Adrenal gland (tissue), 12 donors: ENCODE data around the gene BUD23. TPM values are rescaled to one million over a fixed set of nuclear protein-coding genes. Genes with fewer than 3 reads are reported as not detected.

Experiments
- DNase-seq, 7 donors: peaks; one replicate each; pipeline ENCODE4 v3.0.0-alpha.2; 2019 to 2020
- H3K27ac ChIP-seq, 5 donors: fragments of 200-600 bp; sonication (generic) in 4 of 5; 1 replicate in 3 of 5; 2 replicates in 2 of 5; pipeline versions ENCODE4 v1.5.1 to v1.8.0; 2016 to 2020; ENCODE audit warnings: mild to moderate bottlenecking in 1 of 5
- H3K27me3 ChIP-seq: fragments of 200-600 bp; 2 replicates; pipeline ENCODE4 v1.8.0; 2021
- H3K36me3 ChIP-seq, 2 donors: fragments of 200-600 bp; replicated peaks in 1 of 2; 1 replicate in 1 of 2; 2 replicates in 1 of 2; pipeline versions ENCODE4 v1.5.1 to v1.8.0; 2018 to 2022
- H3K4me1 ChIP-seq, 2 donors: fragments of 200-600 bp; replicated peaks in 1 of 2; 1 replicate in 1 of 2; 2 replicates in 1 of 2; pipeline versions ENCODE4 v1.5.1 to v1.8.0; 2018 to 2021
- H3K4me3 ChIP-seq, 4 donors: fragments of 200-600 bp; sonication (generic) in 3 of 4; one replicate each; pipeline ENCODE4 v1.5.1; 2016 to 2018
- H3K9me3 ChIP-seq, 3 donors: fragments of 200-600 bp; sonication (generic) in 1 of 3; replicated peaks in 1 of 3; 1 replicate in 2 of 3; 2 replicates in 1 of 3; pipeline versions ENCODE4 v1.5.1 to v1.8.0; 2016 to 2021
- CTCF ChIP-seq, 6 experiments: fragments of 450-650 bp in 4 of 6; fragments of 200-600 bp in 2 of 6; sonication (generic) in 1 of 6; IDR thresholded peaks; 1 replicate in 5 of 6; 2 replicates in 1 of 6; pipeline versions ENCODE4 v1.5.1 to v1.8.0; 2016 to 2021; ENCODE audit warnings: antibody characterized with exemption in 6 of 6, mild to moderate bottlenecking in 2 of 6, moderate library complexity in 1 of 6
- POLR2A ChIP-seq, 2 donors: fragments of 450-650 bp; IDR thresholded peaks; one replicate each; pipeline ENCODE4 v1.6.1; 2017; ENCODE audit warnings: antibody characterized with exemption in 2 of 2, mild to moderate bottlenecking in 2 of 2, moderate library complexity in 1 of 2
- WGBS, 4 donors: extraction: QIAGEN DNeasy Blood & Tissue Kit in 2 of 4; methylation state at CpG; one replicate each; pipeline versions ENCODE4 v1.1.5 to v1.1.7; 2013 to 2017; 5-methylcytosine and 5-hydroxymethylcytosine counted together
- intact Hi-C, 2 donors: fragments of 100-400 bp; cut with DNase I; formaldehyde crosslinking; loops; one replicate each; pipeline versions ENCODE4 v1.14.1 to v1.15.0; 2022 to 2023
- polyA plus RNA-seq, 3 donors: library from polyadenylated mRNA; stranded (reverse); fragments of 200-250 nt in 2 of 3; fragments of 350-450 nt in 1 of 3; fragmentation: Illumina TruSeq in 1 of 3; extraction: RNeasy Lipid Tissue Mini Kit (QIAGEN cat#74804) in 1 of 3; gene quantifications; one replicate each; pipeline ENCODE4 v1.2.3, GENCODE V29; 2013 to 2014
- total RNA-seq, 9 donors: library from RNA; depleted of rRNA in 4 of 9; stranded (reverse); fragments of >200 nt in 4 of 9; fragments of 120-200 nt in 1 of 9; fragmentation: NEBNext Ultra II Directional in 1 of 9; extraction: Animal tissue kit (Norgen Biotek cat#: 25700) in 1 of 9; gene quantifications; one replicate each; pipeline versions ENCODE4 v1.1.0 to v1.2.4, GENCODE V29; 2013 to 2023
- donor health status: healthy with polysubstance abuse.
- donor health status: Bipolar disorder and iron deficiency.
- donor health status: DM: yes; HTN: yes; CAD: no.
- donor health status: DM: no; HTN: no; CAD: no.
- donor health status: DM: no; HTN: no; CAD: no.
- donor health status: DM: yes; HTN: yes; CAD: no.

Gene BUD23
- total and polyA plus RNA-seq, 12 donors = 34.7 to 123 (median 64.5) TPM

- Histone ChIP-seq H3K27me3 (no peaks in the 10 kb centered on the region), H3K27ac (peak overlapping the region in 1 of 5 donors; percentile 67), H3K4me1 (peaks cover 8 to 16% of the 10 kb centered on the region in 2 donors), H3K36me3 (no peaks in the 10 kb centered on the region), H3K9me3 (no peaks in the 10 kb centered on the region), H3K4me3 (no peak overlapping the region)
- 62 to 82% (median 63%) methylated on average over 13 to 16 of the region's 16 CpGs for WGBS, 4 donors
- intact Hi-C loops = no loop called here
- TF ChIP-seq POLR2A (IDR thresholded peaks at IDR 0.05) (no peak), CTCF (IDR thresholded peaks at IDR 0.05) (no peak)
- DNase-seq = peak in 5 of 7 donors; percentile 62 to 83 (median 74)
Observed at GRCh38 chr7:73715648-73716317, 32.4 kb downstream of the BUD23 start.

- intact Hi-C loops = no loop called here
- DNase-seq = no peak
- Histone ChIP-seq H3K9me3 (no peaks in the 10 kb centered on the region), H3K27ac (peak overlapping the region in 1 of 5 donors; percentile 67), H3K4me3 (no peak overlapping the region), H3K27me3 (no peaks in the 10 kb centered on the region), H3K36me3 (no peaks in the 10 kb centered on the region), H3K4me1 (peaks cover 8 to 16% of the 10 kb centered on the region in 2 donors)
- TF ChIP-seq POLR2A (IDR thresholded peaks at IDR 0.05) (no peak), CTCF (IDR thresholded peaks at IDR 0.05) (no peak)
- 75 to 85% (median 77%) methylated on average over 3 to 4 of the region's 4 CpGs for WGBS, 4 donors
Observed at GRCh38 chr7:73716318-73716890, 33.0 kb downstream of the BUD23 start.

- Histone ChIP-seq H3K4me1 (peaks cover 8 to 16% of the 10 kb centered on the region in 2 donors), H3K4me3 (no peak overlapping the region), H3K27ac (no peak overlapping the region), H3K27me3 (no peaks in the 10 kb centered on the region), H3K9me3 (no peaks in the 10 kb centered on the region), H3K36me3 (no peaks in the 10 kb centered on the region)
- TF ChIP-seq CTCF (IDR thresholded peaks at IDR 0.05) = no peak
- TF ChIP-seq POLR2A (IDR thresholded peaks at IDR 0.05) = no peak
- no peak for DNase-seq
- intact Hi-C loops = no loop called here
- 81 to 91% (median 82%) methylated on average over 8 to 13 of the region's 13 CpGs for WGBS, 4 donors
Observed at GRCh38 chr7:73717025-73717807, 33.8 kb downstream of the BUD23 start.

- intact Hi-C loops = no loop called here
- no peak overlapping the region for H3K4me3 ChIP-seq
- H3K4me1 ChIP-seq = peaks cover 8 to 16% of the 10 kb centered on the region in 2 donors
- H3K36me3 ChIP-seq = no peaks in the 10 kb centered on the region
- no peaks in the 10 kb centered on the region for H3K9me3 ChIP-seq
- H3K27ac ChIP-seq = no peak overlapping the region
- peak in 1 of 7 donors; percentile 28 for DNase-seq
- TF ChIP-seq POLR2A (IDR thresholded peaks at IDR 0.05) = no peak
- TF ChIP-seq CTCF (IDR thresholded peaks at IDR 0.05) = no peak
- WGBS, 4 donors = 62 to 74% (median 69%) methylated on average over 10 of the region's 10 CpGs
- no peaks in the 10 kb centered on the region for H3K27me3 ChIP-seq
Observed at GRCh38 chr7:73717991-73718405, 34.6 kb downstream of the BUD23 start.
